Breast epithelium (tissue), 3 donors: ENCODE results near the gene GREM1.

Source experiments
- POLR2A ChIP-seq: fragments of 450-650 bp; IDR thresholded peaks from one replicate; pipeline ENCODE4 v1.6.1; 2016; ENCODE audit warnings: antibody characterized with exemption, mild to moderate bottlenecking, moderate library complexity
- TF ChIP-seq, protein P1 (sequence below), 3 donors: fragments of 450-650 bp; IDR thresholded peaks; one replicate each; pipeline ENCODE4 v1.5.1; 2016 to 2017; ENCODE audit warnings: antibody characterized with exemption in 3 of 3, mild to moderate bottlenecking in 3 of 3, moderate library complexity in 3 of 3

DNA sequence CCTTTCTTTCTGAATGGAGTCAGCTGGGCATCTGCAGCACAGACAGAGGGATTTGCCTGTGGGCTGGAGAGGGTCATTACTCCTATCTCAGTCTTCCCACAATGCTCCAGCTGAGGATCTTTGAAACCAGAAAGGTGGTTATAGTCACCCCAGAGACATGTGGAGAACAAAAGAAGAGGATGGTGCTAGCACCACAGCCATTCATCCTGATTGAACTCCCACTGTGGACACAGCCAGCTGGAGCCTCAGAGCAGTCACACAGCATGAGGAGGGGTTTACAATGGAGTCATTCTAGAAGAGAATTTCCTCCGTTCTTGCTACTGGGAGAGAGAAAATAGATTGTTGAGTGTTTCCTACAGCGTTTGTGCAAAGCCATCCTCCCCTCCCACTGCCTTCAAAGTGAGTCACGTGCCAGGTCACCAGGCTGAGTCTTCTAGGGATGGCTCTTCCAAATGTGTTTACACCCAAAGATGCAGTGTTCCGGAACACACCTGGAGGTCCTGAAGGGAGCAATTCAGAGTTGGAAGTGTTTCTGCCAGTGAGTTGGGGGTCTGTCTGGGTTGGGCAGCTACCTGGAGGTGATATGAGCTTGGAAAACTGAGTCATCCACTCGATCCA lies 18.9 kb upstream of the GREM1 start:
- TF ChIP-seq POLR2A = no peak
- TF ChIP-seq, protein P1, sequence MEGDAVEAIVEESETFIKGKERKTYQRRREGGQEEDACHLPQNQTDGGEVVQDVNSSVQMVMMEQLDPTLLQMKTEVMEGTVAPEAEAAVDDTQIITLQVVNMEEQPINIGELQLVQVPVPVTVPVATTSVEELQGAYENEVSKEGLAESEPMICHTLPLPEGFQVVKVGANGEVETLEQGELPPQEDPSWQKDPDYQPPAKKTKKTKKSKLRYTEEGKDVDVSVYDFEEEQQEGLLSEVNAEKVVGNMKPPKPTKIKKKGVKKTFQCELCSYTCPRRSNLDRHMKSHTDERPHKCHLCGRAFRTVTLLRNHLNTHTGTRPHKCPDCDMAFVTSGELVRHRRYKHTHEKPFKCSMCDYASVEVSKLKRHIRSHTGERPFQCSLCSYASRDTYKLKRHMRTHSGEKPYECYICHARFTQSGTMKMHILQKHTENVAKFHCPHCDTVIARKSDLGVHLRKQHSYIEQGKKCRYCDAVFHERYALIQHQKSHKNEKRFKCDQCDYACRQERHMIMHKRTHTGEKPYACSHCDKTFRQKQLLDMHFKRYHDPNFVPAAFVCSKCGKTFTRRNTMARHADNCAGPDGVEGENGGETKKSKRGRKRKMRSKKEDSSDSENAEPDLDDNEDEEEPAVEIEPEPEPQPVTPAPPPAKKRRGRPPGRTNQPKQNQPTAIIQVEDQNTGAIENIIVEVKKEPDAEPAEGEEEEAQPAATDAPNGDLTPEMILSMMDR (IDR thresholded peaks at IDR 0.05) = no peak
